Neuronal stem cell (in vitro differentiated cells): ENCODE results near the gene SIGLEC11.
A peak's percentile ranks its signal among the peaks of the same experiment; 100 is the strongest.

Source experiments
- DNase-seq: peaks from one replicate; pipeline ENCODE4 v3.0.0-alpha.2; 2013; ENCODE audit warnings: low spot score
- H2AFZ ChIP-seq: one replicate; pipeline ENCODE4 v1.6.1; 2013; ENCODE audit warnings: mild to moderate bottlenecking, low read length, inconsistent platforms
- H2AK5ac ChIP-seq: 2 replicates; pipeline ENCODE4 v1.6.1; 2013; ENCODE audit warnings: low read depth, mild to moderate bottlenecking, inconsistent platforms, low read length, moderate library complexity, mixed read lengths
- H2BK120ac ChIP-seq: 2 replicates; pipeline ENCODE4 v1.6.1; 2013; ENCODE audit warnings: low read depth, mild to moderate bottlenecking, inconsistent platforms, low read length, moderate library complexity, mixed read lengths
- H2BK12ac ChIP-seq: one replicate; pipeline ENCODE4 v1.6.1; 2013; ENCODE audit warnings: low read length, inconsistent platforms
- H2BK15ac ChIP-seq: 2 replicates; pipeline ENCODE4 v1.6.1; 2013; ENCODE audit warnings: mild to moderate bottlenecking, low read length, inconsistent platforms, mixed read lengths
- H2BK5ac ChIP-seq: one replicate; pipeline ENCODE4 v1.6.1; 2013; ENCODE audit warnings: inconsistent platforms, mild to moderate bottlenecking, low read length, moderate library complexity
- H3K14ac ChIP-seq: one replicate; pipeline ENCODE4 v1.6.1; 2013; ENCODE audit warnings: low read length, inconsistent platforms
- H3K18ac ChIP-seq: 2 replicates; pipeline ENCODE4 v1.6.1; 2013; ENCODE audit warnings: low read length, inconsistent platforms
- H3K23ac ChIP-seq: 2 replicates; pipeline ENCODE4 v1.6.1; 2013; ENCODE audit warnings: low read depth, mild to moderate bottlenecking, mixed read lengths, low read length, inconsistent platforms; ENCODE audit not compliant: poor library complexity
- H3K27ac ChIP-seq: replicated peaks from 3 replicates; pipeline ENCODE4 v1.5.1; 2013; ENCODE audit warnings: low read length, inconsistent platforms
- H3K27me3 ChIP-seq, 3 experiments: 2 replicates each; pipeline ENCODE4 v1.6.1; 2013; ENCODE audit warnings: low read length in 3 of 3, mild to moderate bottlenecking in 2 of 3, inconsistent platforms in 1 of 3, low read depth in 1 of 3, mixed read lengths in 1 of 3, moderate library complexity in 1 of 3; ENCODE audit not compliant: control insufficient read depth in 3 of 3, insufficient read depth in 3 of 3
- H3K36me3 ChIP-seq, 2 donors: replicated peaks in 1 of 2; 2 replicates each; pipeline ENCODE4 v1.6.1; 2013; ENCODE audit warnings: low read length in 2 of 2; ENCODE audit not compliant: control insufficient read depth in 2 of 2, insufficient read depth in 2 of 2
- H3K4ac ChIP-seq: 2 replicates; pipeline ENCODE4 v1.6.1; 2013; ENCODE audit warnings: inconsistent platforms, mild to moderate bottlenecking, low read length, moderate library complexity
- H3K4me1 ChIP-seq, 2 donors: 1 replicate in 1 of 2; 2 replicates in 1 of 2; pipeline ENCODE4 v1.6.1; 2013; ENCODE audit warnings: low read length in 2 of 2, low read depth in 1 of 2; ENCODE audit not compliant: control insufficient read depth in 2 of 2, insufficient read depth in 1 of 2
- H3K4me2 ChIP-seq: one replicate; pipeline ENCODE4 v1.6.1; 2013; ENCODE audit warnings: mild to moderate bottlenecking, low read length, inconsistent platforms; ENCODE audit not compliant: insufficient read depth, poor library complexity, severe bottlenecking
- H3K4me3 ChIP-seq, 2 donors: 2 replicates each; pipeline ENCODE4 v1.5.1; 2013; ENCODE audit warnings: low read length in 2 of 2, mild to moderate bottlenecking in 2 of 2, inconsistent platforms in 1 of 2, moderate library complexity in 1 of 2
- H3K79me1 ChIP-seq: one replicate; pipeline ENCODE4 v1.6.1; 2013; ENCODE audit warnings: low read depth, mild to moderate bottlenecking, inconsistent platforms, low read length, moderate library complexity
- H3K9ac ChIP-seq: one replicate; pipeline ENCODE4 v1.6.1; 2013; ENCODE audit warnings: mild to moderate bottlenecking, low read depth, low read length, inconsistent platforms; ENCODE audit not compliant: poor library complexity
- H3K9me3 ChIP-seq, 2 donors: replicated peaks in 1 of 2; 2 replicates each; pipeline versions ENCODE3 to v1.6.1; 2013; ENCODE audit warnings: low read length in 2 of 2, mild to moderate bottlenecking in 2 of 2, inconsistent platforms in 1 of 2, low read depth in 1 of 2, mixed read lengths in 1 of 2, moderate library complexity in 1 of 2; ENCODE audit not compliant: control insufficient read depth in 2 of 2, insufficient read depth in 1 of 2
- H4K8ac ChIP-seq: one replicate; pipeline ENCODE4 v1.6.1; 2013; ENCODE audit warnings: low read depth, mild to moderate bottlenecking, inconsistent platforms, low read length, moderate library complexity
- H4K91ac ChIP-seq: one replicate; pipeline ENCODE4 v1.6.1; 2013; ENCODE audit warnings: low read length, low read depth, mild to moderate bottlenecking, inconsistent platforms; ENCODE audit not compliant: poor library complexity
- whole genome bisulfite sequencing, 2 donors: extraction: QIAGEN DNeasy Blood & Tissue Kit; methylation state at CpG; one replicate each; pipeline ENCODE4 v1.1.7; 2013; ENCODE audit warnings: missing lambda C conversion rate in 2 of 2, mixed read lengths in 1 of 2; ENCODE audit not compliant: insufficient read length in 2 of 2, insufficient replicate concordance in 1 of 2; ENCODE audit errors: extremely low coverage in 2 of 2; 5-methylcytosine and 5-hydroxymethylcytosine counted together

The SIGLEC11 gene

GRCh38 chr19:49930483-49931011 lies 30.4 kb downstream of the SIGLEC11 start:
- Histone ChIP-seq H3K27me3 (no peaks in the 10 kb centered on the region), H3K27ac (peak overlapping the region; percentile 69)

GRCh38 chr19:49929611-49930482 lies 31.1 kb downstream of the SIGLEC11 start:
- Histone ChIP-seq H3K23ac (peak overlapping the region; percentile 97), H3K4me2 (peak overlapping the region; percentile 80), H3K18ac (peak overlapping the region; percentile 98), H2AK5ac (peak overlapping the region; percentile 91), H3K36me3 (peaks cover 16 to 50% of the 10 kb centered on the region in 2 donors), H2BK12ac (no peak overlapping the region), H3K9ac (peak overlapping the region; percentile 96), H4K91ac (peak overlapping the region; percentile 60), H3K9me3 (no peaks in the 10 kb centered on the region), H3K27ac (peak overlapping the region; percentile 95), H2AFZ (peak overlapping the region; percentile 97), H3K79me1 (peaks cover 6% of the 10 kb centered on the region), H3K4ac (no peak overlapping the region), H2BK5ac (peak overlapping the region; percentile 98), H3K27me3 (no peaks in the 10 kb centered on the region), H3K14ac (no peak overlapping the region), H2BK15ac (peak overlapping the region; percentile 50), H3K4me1 (peaks cover 7 to 11% of the 10 kb centered on the region in 2 donors), H4K8ac (no peak overlapping the region), H3K4me3 (peak overlapping the region; percentile 94 to 97), H2BK120ac (peak overlapping the region; percentile 21)
- peak; percentile 97 for DNase-seq
- no CpG with 5 or more reads among the region's 43 CpGs for WGBS, 2 donors

More at GRCh38 chr19:49930483-49931011, 30.4 kb downstream of the SIGLEC11 start:
- DNase-seq: no peak
- Histone ChIP-seq H3K14ac (peak overlapping the region; percentile 83), H2BK120ac (peak overlapping the region; percentile 21), H3K4me1 (peaks cover 7 to 11% of the 10 kb centered on the region in 2 donors), H3K4me3 (peak overlapping the region; percentile 50 to 97), H3K23ac (peak overlapping the region; percentile 97), H3K79me1 (peaks cover 6% of the 10 kb centered on the region), H4K91ac (peak overlapping the region; percentile 94), H3K9ac (no peak overlapping the region), H2BK5ac (peak overlapping the region; percentile 98), H3K36me3 (peaks cover 15 to 43% of the 10 kb centered on the region in 2 donors), H2AFZ (peak overlapping the region; percentile 26), H3K18ac (peak overlapping the region; percentile 95), H2BK12ac (no peak overlapping the region), H2BK15ac (peak overlapping the region; percentile 96), H3K4ac (peak overlapping the region; percentile 60), H3K9me3 (no peaks in the 10 kb centered on the region), H4K8ac (peak overlapping the region; percentile 94), H2AK5ac (peak overlapping the region; percentile 91), H3K4me2 (peak overlapping the region; percentile 38)
- no CpG with 5 or more reads among the region's 15 CpGs for WGBS, 2 donors

- Histone ChIP-seq H2BK5ac (peak within 1 kb of the TSS; percentile 98), H2BK12ac (no peak within 1 kb of the TSS), H3K4me1 (peaks cover 7 to 11% of the 10 kb centered on the region in 2 donors), H3K9ac (peak within 1 kb of the TSS; percentile 100), H3K27me3 (no peaks in the 10 kb centered on the region), H3K79me1 (peaks cover 11% of the 10 kb centered on the region), H3K4me2 (peak within 1 kb of the TSS; percentile 80), H3K9me3 (no peaks in the 10 kb centered on the region), H3K4ac (peak within 1 kb of the TSS; percentile 30), H2AFZ (peak within 1 kb of the TSS; percentile 97), H2AK5ac (peak within 1 kb of the TSS; percentile 97), H4K91ac (peak within 1 kb of the TSS; percentile 60), H4K8ac (no peak within 1 kb of the TSS), H2BK120ac (peak within 1 kb of the TSS; percentile 21), H3K18ac (peak within 1 kb of the TSS; percentile 98), H3K14ac (peak within 1 kb of the TSS; percentile 91), H3K36me3 (peaks cover 23 to 56% of the 10 kb centered on the region in 2 donors), H3K23ac (peak within 1 kb of the TSS; percentile 97), H2BK15ac (peak within 1 kb of the TSS; percentile 50), H3K4me3 (peak within 1 kb of the TSS; percentile 94 to 97), H3K27ac (peak within 1 kb of the TSS; percentile 95)
- WGBS, 2 donors: no CpG with 5 or more reads among the region's 48 CpGs
- peak; percentile 92 for DNase-seq
Measured at GRCh38 chr19:49929121-49929610, 31.8 kb downstream of the SIGLEC11 start, which contains the start of the genes ATF5 and NUP62. ATF5 (plus strand) TSS chr19:49929205; CDS start chr19:49930851, 1,646 bp downstream. NUP62 (minus strand) TSS chr19:49929504; CDS start chr19:49909807, 19,697 bp downstream.
